Measurements from ENCODE around the gene NLRP1.

GRCh38 chr17:5523249-5523648 lies 61.1 kb downstream of the NLRP1 start:
- no peak for TF ChIP-seq ZNF274 (IDR thresholded peaks at IDR 0.05; ENCODE audit: insufficient read depth, insufficient read length)
- no peak for TF ChIP-seq USF1 (IDR thresholded peaks at IDR 0.05; ENCODE audit: borderline replicate concordance, extremely low read length, insufficient read depth, low read depth, low read length)
- TF ChIP-seq CTCF (IDR thresholded peaks at IDR 0.05 in 2 of 3, conservative IDR thresholded peaks at IDR 0.05 in 1 of 3; ENCODE audit: control insufficient read depth in 2 of 3, extremely low read depth in 1 of 3, insufficient read depth in 1 of 3, low read depth in 3 of 3, low read length in 3 of 3) = no peak
- no peak for TF ChIP-seq EP300 (IDR thresholded peaks at IDR 0.05; ENCODE audit: borderline replicate concordance in 1 of 2, control insufficient read depth in 1 of 2, low read depth in 2 of 2, low read length in 2 of 2)
- TF ChIP-seq KDM1A (IDR thresholded peaks at IDR 0.05; ENCODE audit: borderline replicate concordance) = no peak
